ENCODE data around the gene EVX1.

EVX1 gene

DNA sequence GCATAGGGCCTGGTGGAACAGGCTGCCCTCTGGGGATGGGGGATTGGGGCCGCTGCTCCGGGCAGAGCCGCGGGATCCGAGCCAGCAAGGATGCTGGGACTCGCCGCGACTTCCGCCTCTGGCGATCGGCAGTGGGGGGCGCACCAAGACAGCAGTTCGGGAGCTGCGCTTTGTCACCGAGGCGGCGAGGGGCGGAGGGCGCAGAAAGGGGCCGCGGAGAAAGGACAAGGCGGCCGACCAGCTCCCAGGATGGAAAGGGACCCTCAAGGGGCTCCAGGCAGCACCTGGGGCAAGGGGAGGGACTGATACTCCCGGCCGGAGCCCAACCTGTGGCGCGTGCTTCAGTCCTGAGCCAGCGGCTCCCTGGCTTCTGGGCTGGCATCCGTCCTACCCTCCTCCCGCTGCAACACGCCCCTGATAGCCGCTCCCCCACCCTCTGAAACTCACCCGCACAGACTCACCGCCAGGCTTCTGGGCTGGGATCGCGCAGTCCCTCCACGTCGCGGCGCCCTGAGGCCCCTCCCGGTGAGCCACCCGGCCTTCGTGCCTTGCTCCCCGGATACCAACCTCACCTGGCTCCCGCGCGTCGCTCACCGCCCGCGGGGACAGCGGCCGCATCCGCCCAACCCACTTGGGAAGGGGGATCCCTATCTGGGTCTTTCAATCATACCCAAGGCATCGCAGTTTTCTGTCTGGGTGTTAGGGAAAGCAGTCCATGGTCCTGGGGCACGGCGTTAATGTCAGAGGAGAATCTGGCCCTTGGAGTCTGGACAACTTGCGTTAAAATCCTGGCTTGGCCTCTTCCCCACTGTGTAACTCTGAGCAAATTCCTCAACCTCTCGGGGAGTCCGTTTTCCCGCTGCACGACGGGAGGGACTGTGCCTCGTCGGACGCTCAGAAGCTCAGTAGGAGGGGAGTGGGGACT is 7.0 kb upstream of the EVX1 start:
- H3K27ac Mint-ChIP-seq, result no peak overlapping the region
- intact Hi-C loops (cut with micrococcal nuclease), result loop anchor here (2.0 kb wide), 1 partner anchor 339 kb away; no protein-coding TSS in a partner anchor

DNA sequence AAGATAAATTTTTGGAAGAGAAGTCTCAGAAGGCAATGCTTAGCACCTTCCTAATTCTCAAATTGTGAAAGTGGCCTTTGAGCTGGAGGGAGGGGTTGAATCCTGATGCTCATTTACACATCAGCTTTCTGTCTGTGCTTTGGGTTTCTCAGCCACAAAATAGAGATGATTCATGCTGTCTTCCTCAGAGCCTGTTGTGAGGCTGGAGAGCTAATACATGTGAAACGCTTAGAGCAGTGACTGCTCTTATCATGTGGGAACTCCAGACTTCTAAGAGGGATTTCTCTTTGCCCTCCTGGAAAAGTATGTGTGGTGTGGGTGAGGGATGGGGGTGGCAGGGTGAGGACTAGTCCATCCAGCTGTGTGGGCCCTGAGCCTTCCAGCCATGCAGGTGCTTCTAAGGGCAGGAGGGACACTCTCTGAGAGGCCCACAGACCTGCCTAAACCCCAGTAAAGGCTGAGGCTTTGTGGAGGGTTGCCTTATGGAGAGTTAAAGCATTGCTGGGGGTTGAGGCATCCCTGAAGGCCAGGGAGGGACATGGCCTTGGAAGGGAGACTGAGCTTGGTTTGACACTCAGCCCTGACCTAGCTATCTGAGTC is 4.8 kb upstream of the EVX1 start:
- intact Hi-C loops (cut with micrococcal nuclease), result no loop called here
- Mint-ChIP-seq H3K9me3 (no peaks in the 10 kb centered on the region), H3K36me3 (ENCODE audit: low read depth) (no peaks in the 10 kb centered on the region), H3K27me3 (peaks cover 93% of the 10 kb centered on the region), H3K4me1 (ENCODE audit: low read depth) (peaks cover 42% of the 10 kb centered on the region), H3K4me3 (no peak overlapping the region), H3K27ac (no peak overlapping the region)

More for the DNA sequence above, 7.0 kb upstream of the EVX1 start:
- H3K4me1 Mint-ChIP-seq (ENCODE audit: low read depth), result peaks cover 31% of the 10 kb centered on the region
- no peaks in the 10 kb centered on the region for H3K36me3 Mint-ChIP-seq (ENCODE audit: low read depth)
- peaks cover 84% of the 10 kb centered on the region for H3K27me3 Mint-ChIP-seq
- H3K4me3 Mint-ChIP-seq, result peak overlapping the region; percentile 74
- no peaks in the 10 kb centered on the region for H3K9me3 Mint-ChIP-seq

DNA sequence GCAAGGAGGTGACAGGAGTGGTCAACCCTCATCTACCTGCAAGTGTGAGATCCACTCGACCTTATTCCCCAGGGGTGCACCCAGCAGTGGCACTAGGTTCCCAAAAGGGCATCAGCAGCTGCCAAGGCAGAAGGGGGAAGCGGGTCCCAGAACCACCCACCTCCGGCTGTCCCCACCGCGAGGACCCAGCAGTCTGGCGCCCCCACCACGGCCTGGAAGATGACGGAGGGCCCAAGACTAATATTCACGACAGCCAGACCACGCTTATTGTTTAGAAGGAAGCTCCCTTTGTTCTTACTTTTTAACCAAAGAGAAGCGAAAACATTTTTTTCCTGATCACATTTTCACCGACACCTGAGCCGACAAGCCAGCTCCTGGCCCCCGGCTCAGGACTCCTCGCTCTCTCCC is 3.6 kb upstream of the EVX1 start:
- no peaks in the 10 kb centered on the region for H3K9me3 Mint-ChIP-seq
- H3K4me1 Mint-ChIP-seq (ENCODE audit: low read depth), result peaks cover 47% of the 10 kb centered on the region
- H3K27ac Mint-ChIP-seq, result no peak overlapping the region
- peaks cover 96% of the 10 kb centered on the region for H3K27me3 Mint-ChIP-seq
- H3K36me3 Mint-ChIP-seq (ENCODE audit: low read depth), result no peaks in the 10 kb centered on the region
- H3K4me3 Mint-ChIP-seq, result peak overlapping the region; percentile 68
- intact Hi-C loops (cut with micrococcal nuclease), result no loop called here

DNA sequence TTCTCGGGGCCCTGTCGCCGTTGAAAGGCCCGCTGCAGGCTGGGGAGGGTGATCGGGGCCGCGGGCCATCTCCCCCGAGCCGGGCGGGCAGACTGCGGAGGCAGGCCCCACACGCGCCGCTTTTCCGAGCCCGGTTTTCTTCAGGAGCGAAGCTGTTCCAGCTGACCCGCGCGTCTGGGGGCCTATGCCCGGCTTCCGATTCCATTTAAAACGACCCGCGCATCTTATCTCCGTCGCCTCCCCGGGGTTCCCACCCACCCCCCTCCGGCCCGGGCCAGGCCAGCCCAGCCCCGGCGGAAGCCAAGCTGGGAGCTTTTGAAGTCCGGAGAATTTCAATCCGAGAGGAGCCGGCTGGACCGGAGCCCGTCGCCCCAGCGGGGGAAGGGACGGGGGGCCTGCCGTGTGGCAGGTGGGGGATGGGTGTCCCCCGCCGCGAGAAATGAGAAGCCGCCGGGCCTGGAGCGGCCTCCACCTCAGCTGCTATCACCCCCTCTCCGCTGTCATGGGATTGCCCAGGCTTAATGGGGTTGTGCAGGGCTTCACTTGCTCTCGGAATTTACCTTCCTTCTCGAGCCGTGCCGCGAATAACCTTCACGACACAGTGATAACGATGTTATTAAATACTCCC is 3.1 kb upstream of the EVX1 start:
- no peaks in the 10 kb centered on the region for H3K36me3 Mint-ChIP-seq (ENCODE audit: low read depth)
- no peaks in the 10 kb centered on the region for H3K9me3 Mint-ChIP-seq
- intact Hi-C loops (cut with micrococcal nuclease), result no loop called here
- H3K27me3 Mint-ChIP-seq, result peaks cover 96% of the 10 kb centered on the region
- H3K4me3 Mint-ChIP-seq, result peak overlapping the region; percentile 68
- peaks cover 47% of the 10 kb centered on the region for H3K4me1 Mint-ChIP-seq (ENCODE audit: low read depth)
- no peak overlapping the region for H3K27ac Mint-ChIP-seq

DNA sequence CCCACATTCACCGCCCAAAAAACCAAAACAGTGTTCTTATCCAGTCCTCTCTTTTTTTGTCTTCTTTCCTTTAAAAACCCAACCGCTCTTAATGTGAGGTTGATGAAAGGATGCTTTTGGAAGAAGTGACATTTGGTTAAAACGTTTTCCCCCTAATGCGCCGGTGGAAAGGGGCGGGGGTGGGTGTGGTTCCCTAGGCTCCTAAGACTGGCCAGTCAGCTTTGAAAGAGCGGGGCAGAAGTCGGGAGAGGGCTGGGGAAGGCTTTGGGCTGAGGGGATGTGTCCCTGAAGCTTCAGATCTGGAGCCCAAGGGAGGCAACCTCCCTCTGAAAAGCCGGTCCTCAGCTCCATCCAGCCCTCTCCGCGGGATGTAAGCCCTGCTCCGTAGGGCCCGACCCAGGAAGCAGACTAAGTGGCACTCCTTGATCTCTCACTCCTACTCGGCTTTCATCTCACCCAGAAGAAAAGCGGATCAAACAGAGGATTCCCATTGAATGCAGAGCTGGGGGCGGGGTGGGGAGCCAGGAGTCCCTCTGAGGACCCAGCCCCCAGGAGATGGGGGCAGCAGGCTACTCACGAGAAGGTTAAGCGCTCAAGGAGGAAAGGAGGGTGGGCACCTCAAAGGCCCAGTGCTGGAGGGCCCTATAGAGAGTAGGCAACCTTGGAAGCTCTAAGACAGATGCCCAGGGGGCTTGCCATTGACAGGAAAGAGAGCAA is 2.4 kb upstream of the EVX1 start:
- Mint-ChIP-seq H3K4me3 (no peak overlapping the region), H3K36me3 (ENCODE audit: low read depth) (no peaks in the 10 kb centered on the region), H3K27ac (no peak overlapping the region), H3K4me1 (ENCODE audit: low read depth) (peaks cover 52% of the 10 kb centered on the region), H3K9me3 (no peaks in the 10 kb centered on the region), H3K27me3 (peaks cover 96% of the 10 kb centered on the region)
- intact Hi-C loops (cut with micrococcal nuclease), result no loop called here

DNA sequence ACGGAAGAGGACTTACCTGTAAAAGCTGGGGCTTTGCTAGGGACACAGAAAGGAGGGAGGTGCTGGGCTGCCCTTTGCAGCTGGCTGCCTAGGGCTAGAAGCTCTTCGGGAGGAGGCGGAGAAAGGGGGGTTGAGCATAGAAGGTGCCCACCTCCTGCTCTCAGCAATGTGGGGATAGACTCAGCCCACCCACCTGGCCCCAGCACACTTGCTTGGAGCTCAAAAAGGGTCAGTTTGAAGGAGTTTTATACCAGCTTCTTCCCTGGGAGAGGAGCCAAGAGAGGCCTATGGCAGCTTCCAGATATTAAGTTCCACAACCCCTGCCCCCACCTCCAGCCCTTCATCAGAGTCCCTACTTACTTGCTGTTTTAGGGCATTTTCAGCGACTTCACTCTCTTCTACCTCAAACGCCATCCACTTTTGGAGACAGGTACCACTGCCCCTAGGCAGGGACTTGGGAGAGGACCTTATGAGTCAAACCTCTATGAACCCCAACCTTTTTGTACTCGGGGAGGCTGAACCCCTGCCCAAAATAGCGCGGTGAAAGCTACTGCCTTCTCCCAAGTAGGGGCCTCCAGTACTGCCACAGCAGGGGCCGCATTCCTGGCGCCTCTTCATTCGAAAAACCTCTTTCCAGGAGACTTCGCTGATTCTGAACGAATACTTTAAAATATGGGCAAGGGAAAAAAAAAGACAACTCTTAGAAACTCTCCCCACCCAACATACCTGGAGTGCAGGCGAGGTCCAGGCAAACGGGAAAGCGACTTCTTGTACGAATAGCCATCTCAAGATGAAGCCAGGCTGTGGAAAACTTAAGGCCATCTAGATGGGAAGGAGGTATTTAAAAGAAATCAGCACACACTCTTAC is 1.2 kb upstream of the EVX1 start:
- H3K4me3 Mint-ChIP-seq, result no peak overlapping the region
- H3K9me3 Mint-ChIP-seq, result no peaks in the 10 kb centered on the region
- H3K36me3 Mint-ChIP-seq (ENCODE audit: low read depth), result no peaks in the 10 kb centered on the region
- intact Hi-C loops (cut with micrococcal nuclease), result no loop called here
- no peak overlapping the region for H3K27ac Mint-ChIP-seq
- peaks cover 96% of the 10 kb centered on the region for H3K27me3 Mint-ChIP-seq
- peaks cover 51% of the 10 kb centered on the region for H3K4me1 Mint-ChIP-seq (ENCODE audit: low read depth)

DNA sequence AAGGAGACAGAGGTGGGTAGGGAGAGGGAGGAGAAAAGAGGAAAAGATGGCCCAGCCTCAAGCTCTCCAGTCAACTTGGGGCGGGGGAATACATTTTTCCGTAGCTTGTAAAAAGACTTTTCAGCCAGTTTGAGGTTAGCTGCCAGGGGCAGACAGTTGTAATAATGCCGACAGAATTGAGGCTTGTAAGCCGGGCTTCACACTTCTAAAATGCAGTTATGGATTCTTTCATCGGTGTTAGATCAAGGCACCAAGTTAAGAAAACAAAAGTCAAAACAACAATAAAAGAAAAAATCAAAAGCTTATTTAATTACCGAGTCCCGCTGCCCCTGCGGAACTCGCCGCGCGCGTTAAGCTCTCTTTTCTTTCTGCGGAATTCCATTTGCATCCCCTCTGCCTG is 448 bp upstream of the EVX1 start:
- Mint-ChIP-seq H3K4me3 (no peak overlapping the region), H3K9me3 (no peaks in the 10 kb centered on the region), H3K36me3 (ENCODE audit: low read depth) (no peaks in the 10 kb centered on the region), H3K4me1 (ENCODE audit: low read depth) (peaks cover 50% of the 10 kb centered on the region), H3K27ac (no peak overlapping the region), H3K27me3 (peaks cover 96% of the 10 kb centered on the region)
- intact Hi-C loops (cut with micrococcal nuclease), result no loop called here

DNA sequence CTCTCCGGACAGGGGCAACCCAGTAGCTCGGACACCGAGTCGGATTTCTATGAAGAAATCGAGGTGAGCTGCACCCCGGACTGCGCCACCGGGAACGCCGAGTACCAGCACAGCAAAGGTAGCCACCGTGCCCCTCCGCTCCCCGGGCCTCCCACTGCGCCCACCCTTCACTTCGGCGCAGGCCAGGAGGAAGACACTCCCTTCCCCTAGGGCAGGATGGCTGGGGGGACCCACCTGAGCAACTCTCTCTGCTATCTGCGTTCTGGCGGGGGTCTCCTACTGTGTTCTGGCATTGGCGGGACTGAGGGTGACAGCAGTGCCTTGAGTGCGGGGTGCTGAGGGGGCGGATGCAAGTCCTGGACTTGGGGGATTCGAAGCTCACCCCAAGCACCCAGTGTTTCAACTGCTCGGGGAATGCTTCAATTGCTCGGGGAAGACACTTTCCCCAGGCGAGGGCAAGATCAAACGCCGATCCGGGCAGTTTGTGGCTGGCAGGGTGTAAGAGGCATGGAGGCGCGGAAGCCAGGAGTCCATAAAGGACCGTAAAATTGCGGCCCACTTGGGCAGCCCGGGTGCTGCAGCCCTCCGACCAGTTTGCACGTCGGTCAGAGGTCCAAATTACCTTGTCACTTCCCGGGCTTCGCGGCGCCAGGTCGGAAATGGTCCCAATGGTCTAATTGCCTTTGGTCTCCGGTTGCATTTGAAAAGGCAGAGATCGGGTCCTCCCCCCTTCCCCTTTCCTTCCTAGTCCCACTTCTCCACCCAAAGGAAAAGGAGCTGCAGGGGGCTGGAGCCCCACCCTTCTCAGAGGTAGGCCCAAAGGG is 950 bp downstream of the EVX1 start:
- H3K9me3 Mint-ChIP-seq, result no peaks in the 10 kb centered on the region
- intact Hi-C loops (cut with micrococcal nuclease), result no loop called here
- peaks cover 54% of the 10 kb centered on the region for H3K4me1 Mint-ChIP-seq (ENCODE audit: low read depth)
- no peak overlapping the region for H3K27ac Mint-ChIP-seq
- H3K36me3 Mint-ChIP-seq (ENCODE audit: low read depth), result no peaks in the 10 kb centered on the region
- peaks cover 96% of the 10 kb centered on the region for H3K27me3 Mint-ChIP-seq
- H3K4me3 Mint-ChIP-seq, result no peak overlapping the region

DNA sequence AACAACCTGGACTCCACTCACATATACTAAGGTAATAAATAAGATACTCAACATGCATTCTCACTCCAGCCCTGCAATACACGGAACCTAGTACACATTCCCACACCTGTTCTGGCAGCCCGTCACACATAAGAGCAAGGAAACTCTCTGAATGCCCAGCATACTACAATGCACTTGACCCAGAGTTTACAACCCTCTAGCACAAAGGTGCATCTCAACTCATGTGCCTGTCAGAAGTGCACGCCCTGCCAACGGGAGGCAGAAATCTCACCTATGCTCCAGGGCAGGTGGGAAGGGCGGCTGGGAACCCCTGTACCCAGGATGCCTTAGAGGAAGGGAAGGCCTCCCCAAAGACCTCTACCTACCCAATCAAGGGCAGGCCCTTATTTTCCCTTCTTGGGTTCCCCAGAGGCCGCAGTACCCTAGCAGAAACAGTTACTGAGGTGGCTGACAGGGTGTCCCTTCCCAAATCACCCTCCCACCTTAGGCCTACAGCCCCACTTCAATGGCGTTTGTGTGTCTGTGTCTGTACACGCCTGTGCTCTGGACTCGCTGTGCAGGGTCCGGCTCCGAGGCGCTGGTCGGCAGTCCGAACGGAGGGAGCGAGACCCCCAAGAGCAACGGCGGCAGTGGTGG is 2.0 kb downstream of the EVX1 start:
- Mint-ChIP-seq H3K9me3 (no peaks in the 10 kb centered on the region), H3K4me3 (no peak overlapping the region), H3K4me1 (ENCODE audit: low read depth) (peaks cover 55% of the 10 kb centered on the region), H3K36me3 (ENCODE audit: low read depth) (no peaks in the 10 kb centered on the region), H3K27me3 (peaks cover 98% of the 10 kb centered on the region), H3K27ac (no peak overlapping the region)
- intact Hi-C loops (cut with micrococcal nuclease), result loop anchor here (5.0 kb wide), 1 partner anchor 32 kb away; no protein-coding TSS in a partner anchor

DNA sequence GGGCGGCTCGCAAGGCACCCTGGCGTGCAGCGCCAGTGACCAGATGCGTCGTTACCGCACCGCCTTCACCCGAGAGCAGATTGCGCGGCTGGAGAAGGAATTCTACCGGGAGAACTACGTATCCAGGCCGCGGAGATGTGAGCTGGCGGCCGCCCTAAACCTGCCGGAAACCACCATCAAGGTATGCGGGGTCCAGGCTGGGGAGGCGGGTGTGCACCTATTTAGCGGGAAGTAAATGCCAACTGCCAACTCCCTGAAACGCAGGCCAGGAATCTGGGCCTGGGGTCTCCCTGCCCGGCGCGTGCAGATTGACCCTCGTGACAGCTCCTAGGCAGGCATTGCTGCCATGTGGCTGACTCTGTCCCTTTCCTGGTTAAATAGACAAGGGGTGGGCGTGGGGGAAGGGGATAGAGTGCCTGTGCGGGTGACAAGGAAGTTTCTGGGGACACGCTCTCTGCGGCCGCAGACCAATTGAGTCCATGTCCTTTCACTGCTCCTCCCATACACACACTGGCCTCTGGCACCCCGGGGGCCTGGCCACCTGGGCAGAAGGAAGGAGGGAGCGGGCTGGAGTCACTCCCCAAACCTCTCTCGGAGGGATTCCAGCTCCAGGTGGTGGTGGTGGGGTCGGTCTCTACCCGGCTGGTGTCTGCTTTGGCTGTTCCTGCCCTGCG is 2.7 kb downstream of the EVX1 start:
- intact Hi-C loops (cut with micrococcal nuclease), result loop anchor here (5.0 kb wide), 1 partner anchor 33 kb away; no protein-coding TSS in a partner anchor
- H3K4me3 Mint-ChIP-seq, result no peak overlapping the region
- H3K36me3 Mint-ChIP-seq (ENCODE audit: low read depth), result no peaks in the 10 kb centered on the region

DNA sequence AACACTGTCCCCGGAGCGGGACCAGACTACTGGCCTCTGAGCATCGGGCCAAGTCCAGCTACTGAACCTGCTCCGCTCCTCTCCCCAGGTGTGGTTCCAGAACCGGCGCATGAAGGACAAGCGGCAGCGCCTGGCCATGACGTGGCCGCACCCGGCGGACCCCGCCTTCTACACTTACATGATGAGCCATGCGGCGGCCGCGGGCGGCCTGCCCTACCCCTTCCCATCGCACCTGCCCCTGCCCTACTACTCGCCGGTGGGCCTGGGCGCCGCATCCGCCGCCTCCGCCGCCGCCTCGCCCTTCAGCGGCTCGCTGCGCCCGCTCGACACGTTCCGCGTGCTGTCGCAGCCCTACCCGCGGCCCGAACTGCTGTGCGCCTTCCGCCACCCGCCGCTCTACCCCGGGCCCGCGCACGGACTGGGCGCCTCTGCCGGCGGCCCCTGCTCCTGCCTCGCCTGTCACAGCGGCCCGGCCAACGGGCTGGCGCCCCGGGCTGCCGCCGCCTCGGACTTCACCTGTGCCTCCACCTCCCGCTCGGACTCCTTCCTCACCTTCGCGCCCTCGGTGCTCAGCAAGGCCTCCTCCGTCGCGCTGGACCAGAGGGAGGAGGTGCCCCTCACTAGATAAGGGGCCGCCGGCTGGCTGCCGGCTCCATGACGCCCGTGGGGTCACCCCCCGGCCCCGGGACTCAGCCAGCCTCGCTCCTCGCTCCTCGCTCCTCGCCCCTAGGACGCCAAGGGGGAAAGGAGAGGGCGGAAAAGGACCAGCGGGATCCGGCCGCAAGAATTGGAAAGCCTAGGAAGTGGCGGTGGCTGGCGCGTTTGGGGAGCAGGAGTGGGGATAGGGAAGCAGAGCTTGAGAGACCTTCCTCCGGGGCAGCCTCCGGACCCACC is 3.4 kb downstream of the EVX1 start:
- Mint-ChIP-seq H3K9me3 (no peaks in the 10 kb centered on the region), H3K27me3 (peaks cover 98% of the 10 kb centered on the region), H3K4me3 (peak overlapping the region; percentile 43), H3K36me3 (ENCODE audit: low read depth) (no peaks in the 10 kb centered on the region), H3K27ac (no peak overlapping the region), H3K4me1 (ENCODE audit: low read depth) (peaks cover 52% of the 10 kb centered on the region)
- intact Hi-C loops (cut with micrococcal nuclease), result loop anchor here (5.0 kb wide), 1 partner anchor 34 kb away; no protein-coding TSS in a partner anchor

More for the DNA sequence above, 2.7 kb downstream of the EVX1 start:
- Mint-ChIP-seq H3K4me1 (ENCODE audit: low read depth) (peaks cover 54% of the 10 kb centered on the region), H3K27me3 (peaks cover 98% of the 10 kb centered on the region), H3K27ac (no peak overlapping the region), H3K9me3 (no peaks in the 10 kb centered on the region)
